Type B pancreatic cell (in vitro differentiated cells): ENCODE measurements around the gene ZNF697. TPM values are rescaled to one million over a fixed set of nuclear protein-coding genes. Genes with fewer than 3 reads are reported as not detected.

Experiments
- DNase-seq: peaks from one replicate; pipeline ENCODE4 v3.0.0; 2021; ENCODE audit warnings: mixed read lengths; ENCODE audit not compliant: unreplicated experiment; ENCODE audit errors: extremely low spot score
- H3K27ac Mint-ChIP-seq: 2 replicates; pipeline ENCODE4 v1.8.0; 2021; ENCODE audit warnings: mild to moderate bottlenecking, mixed read lengths
- H3K27me3 Mint-ChIP-seq: 2 replicates; pipeline ENCODE4 v1.8.0; 2021; ENCODE audit warnings: mixed read lengths
- H3K36me3 Mint-ChIP-seq: 2 replicates; pipeline ENCODE4 v1.8.0; 2021; ENCODE audit warnings: mixed read lengths
- H3K4me1 Mint-ChIP-seq: one replicate; pipeline ENCODE4 v1.8.0; 2021; ENCODE audit warnings: mixed read lengths; ENCODE audit not compliant: unreplicated experiment
- H3K4me3 Mint-ChIP-seq: 2 replicates; pipeline ENCODE4 v1.8.0; 2021; ENCODE audit warnings: mild to moderate bottlenecking, mixed read lengths
- H3K9me3 Mint-ChIP-seq: 2 replicates; pipeline ENCODE4 v1.8.0; 2021; ENCODE audit warnings: mixed read lengths
- total RNA-seq: library from RNA; stranded (reverse); gene quantifications from 2 replicates; pipeline ENCODE4 v1.2.1, GENCODE V29; 2021; ENCODE audit warnings: low replicate concordance
- TF ChIP-seq, protein P1 (sequence below): fragments of 200-600 bp; sonication (generic); conservative IDR thresholded peaks from 2 replicates; pipeline ENCODE4 v1.5.0; 2021; ENCODE audit warnings: antibody characterized with exemption, mild to moderate bottlenecking

Gene ZNF697
- total RNA-seq, 1 donor from 2014 or later, result 11.8 TPM

DNA sequence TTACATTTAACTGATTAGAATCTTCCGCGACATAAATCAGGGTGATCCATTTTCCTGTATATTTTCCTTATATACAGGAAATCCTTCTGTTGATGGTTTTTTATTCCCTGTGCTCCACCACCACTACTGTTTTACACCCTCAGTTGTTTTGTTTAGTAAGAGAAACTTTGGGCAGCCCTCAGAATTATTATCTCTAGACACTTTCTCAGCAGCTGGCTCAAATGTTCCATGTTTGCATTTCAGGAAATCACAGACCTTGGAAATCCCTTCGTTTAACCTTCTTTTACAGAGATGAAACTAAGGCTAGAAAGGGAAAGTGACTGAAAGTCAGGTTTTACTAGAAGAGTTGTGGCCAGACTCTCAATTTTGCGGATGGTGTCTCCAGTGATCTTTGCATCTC, 15.2 kb downstream of the ZNF697 start:
- Mint-ChIP-seq H3K27ac (peak overlapping the region; percentile 39), H3K27me3 (no peaks in the 10 kb centered on the region), H3K9me3 (no peaks in the 10 kb centered on the region), H3K4me3 (peak overlapping the region; percentile 2), H3K4me1 (peaks cover 38% of the 10 kb centered on the region), H3K36me3 (peaks cover 18% of the 10 kb centered on the region)
- TF ChIP-seq, protein P1, sequence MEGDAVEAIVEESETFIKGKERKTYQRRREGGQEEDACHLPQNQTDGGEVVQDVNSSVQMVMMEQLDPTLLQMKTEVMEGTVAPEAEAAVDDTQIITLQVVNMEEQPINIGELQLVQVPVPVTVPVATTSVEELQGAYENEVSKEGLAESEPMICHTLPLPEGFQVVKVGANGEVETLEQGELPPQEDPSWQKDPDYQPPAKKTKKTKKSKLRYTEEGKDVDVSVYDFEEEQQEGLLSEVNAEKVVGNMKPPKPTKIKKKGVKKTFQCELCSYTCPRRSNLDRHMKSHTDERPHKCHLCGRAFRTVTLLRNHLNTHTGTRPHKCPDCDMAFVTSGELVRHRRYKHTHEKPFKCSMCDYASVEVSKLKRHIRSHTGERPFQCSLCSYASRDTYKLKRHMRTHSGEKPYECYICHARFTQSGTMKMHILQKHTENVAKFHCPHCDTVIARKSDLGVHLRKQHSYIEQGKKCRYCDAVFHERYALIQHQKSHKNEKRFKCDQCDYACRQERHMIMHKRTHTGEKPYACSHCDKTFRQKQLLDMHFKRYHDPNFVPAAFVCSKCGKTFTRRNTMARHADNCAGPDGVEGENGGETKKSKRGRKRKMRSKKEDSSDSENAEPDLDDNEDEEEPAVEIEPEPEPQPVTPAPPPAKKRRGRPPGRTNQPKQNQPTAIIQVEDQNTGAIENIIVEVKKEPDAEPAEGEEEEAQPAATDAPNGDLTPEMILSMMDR, result no peak
- DNase-seq, result no peak

DNA sequence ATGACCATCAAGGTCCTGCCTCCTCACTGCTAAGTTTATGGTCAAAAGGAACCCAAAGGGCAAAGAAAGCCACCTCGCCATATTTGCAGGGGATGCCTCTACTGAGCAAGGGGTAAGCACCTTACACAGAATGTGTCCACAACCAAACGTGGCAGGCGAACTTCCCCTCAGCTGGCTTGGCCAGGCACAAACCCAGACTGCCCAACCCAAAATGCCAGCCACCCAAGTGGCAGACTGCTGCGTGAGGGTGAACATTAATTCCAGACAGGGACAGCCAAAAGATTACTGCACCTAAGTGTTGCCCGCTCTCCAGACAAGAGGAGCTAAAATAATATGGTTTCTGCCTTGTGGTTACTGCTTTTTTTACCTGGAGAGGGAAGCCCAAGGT, 16.0 kb downstream of the ZNF697 start:
- H3K36me3 Mint-ChIP-seq, result peaks cover 18% of the 10 kb centered on the region
- H3K4me1 Mint-ChIP-seq, result peaks cover 40% of the 10 kb centered on the region
- H3K4me3 Mint-ChIP-seq, result no peak overlapping the region
- no peaks in the 10 kb centered on the region for H3K9me3 Mint-ChIP-seq
- no peak for DNase-seq
- H3K27me3 Mint-ChIP-seq, result no peaks in the 10 kb centered on the region
- H3K27ac Mint-ChIP-seq, result no peak overlapping the region
- TF ChIP-seq, protein P1, result no peak

DNA sequence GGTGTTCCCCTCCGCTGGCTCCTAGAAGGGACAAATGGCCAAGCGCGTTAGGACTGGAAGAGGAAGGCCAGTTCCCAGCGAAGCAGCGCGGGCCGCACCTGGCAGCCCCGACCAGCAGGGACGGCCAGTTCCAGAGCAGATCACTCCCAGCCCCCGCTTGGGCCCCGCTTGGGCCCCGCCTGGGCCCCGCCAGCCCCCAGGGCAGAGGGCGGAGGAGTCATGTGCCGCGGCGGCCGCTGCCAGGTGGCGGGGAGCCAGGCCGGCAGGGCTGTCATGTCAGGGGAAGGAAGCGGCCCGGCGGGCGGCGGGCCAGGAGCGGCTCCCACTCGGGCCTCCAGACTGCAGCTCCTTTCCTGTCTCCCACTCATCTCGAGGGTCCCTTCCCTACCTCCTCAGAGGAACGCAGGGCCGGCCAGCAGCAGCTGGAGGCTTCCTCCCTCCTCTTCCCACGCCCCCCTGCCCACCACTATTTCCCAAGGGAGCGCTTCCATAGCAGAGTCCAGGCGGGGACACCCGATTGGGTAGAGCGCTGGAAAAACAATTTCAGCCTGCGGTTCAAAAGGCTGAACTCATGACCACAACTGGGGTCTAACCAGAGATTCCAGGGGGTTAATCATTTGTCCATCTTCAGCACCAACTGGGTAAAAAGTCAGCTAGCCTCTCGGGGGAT, 16.5 kb downstream of the ZNF697 start:
- TF ChIP-seq, protein P1, result no peak
- Mint-ChIP-seq H3K4me3 (no peak overlapping the region), H3K36me3 (peaks cover 18% of the 10 kb centered on the region), H3K9me3 (no peaks in the 10 kb centered on the region), H3K4me1 (peaks cover 45% of the 10 kb centered on the region), H3K27me3 (no peaks in the 10 kb centered on the region), H3K27ac (no peak overlapping the region)
- DNase-seq, result no peak

DNA sequence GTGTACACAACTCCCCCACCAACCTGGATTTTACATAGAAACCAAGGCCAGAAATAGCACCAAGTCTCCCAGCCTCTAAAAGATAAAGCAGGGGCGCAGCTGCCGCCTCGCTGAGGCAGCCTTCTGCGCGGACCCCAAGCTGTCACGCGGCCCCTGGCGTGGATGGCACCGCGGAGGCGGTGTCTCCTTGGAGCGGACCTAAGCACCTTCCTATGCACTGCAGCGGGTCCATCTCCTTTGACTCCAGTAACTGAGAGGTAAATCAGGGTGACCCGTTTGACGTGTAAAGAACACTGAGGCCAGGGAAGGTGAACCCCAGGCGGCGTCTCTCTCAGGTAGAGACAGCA, 17.0 kb downstream of the ZNF697 start:
- Mint-ChIP-seq H3K4me3 (no peak overlapping the region), H3K27ac (no peak overlapping the region), H3K9me3 (no peaks in the 10 kb centered on the region), H3K27me3 (no peaks in the 10 kb centered on the region), H3K4me1 (peaks cover 46% of the 10 kb centered on the region), H3K36me3 (peaks cover 22% of the 10 kb centered on the region)
- TF ChIP-seq, protein P1, result no peak
- no peak for DNase-seq

DNA sequence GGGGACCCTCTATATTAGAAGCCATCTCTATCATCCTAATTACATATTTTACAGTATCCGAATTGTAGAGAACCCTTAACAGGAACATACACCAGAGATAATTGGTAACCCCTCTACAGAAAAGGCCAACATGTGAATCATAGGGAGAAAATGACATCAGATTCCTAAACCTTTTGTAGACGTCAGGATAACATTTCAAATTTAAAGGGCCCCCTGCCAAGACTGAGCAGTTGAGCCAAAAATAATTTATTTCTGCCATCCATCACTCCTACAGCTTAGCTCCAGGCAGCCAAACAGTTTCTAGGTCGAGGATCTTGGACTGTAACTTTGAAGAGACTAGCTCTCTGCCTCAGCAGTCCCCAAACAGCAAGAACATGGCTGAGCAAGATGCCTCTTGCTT, 21.2 kb downstream of the ZNF697 start:
- Mint-ChIP-seq H3K4me1 (peaks cover 25% of the 10 kb centered on the region), H3K27me3 (no peaks in the 10 kb centered on the region), H3K9me3 (no peaks in the 10 kb centered on the region), H3K36me3 (peaks cover 34% of the 10 kb centered on the region), H3K4me3 (no peak overlapping the region), H3K27ac (no peak overlapping the region)
- no peak for DNase-seq
- TF ChIP-seq, protein P1, result no peak
